Activated CD4-positive, alpha-beta T cell treated with anti-CD3 and anti-CD28 coated beads for 48 hours (primary cell): ENCODE data around the gene VDR.
"Not testable (repeated sequence)": the region's sequence is repeated elsewhere in the genome, so short reads cannot be mapped to it uniquely, and the experiment has no call there.

Experiments
- DNase-seq: peaks from one replicate; pipeline ENCODE4 v3.0.0-alpha.2; 2020

Gene VDR

DNA sequence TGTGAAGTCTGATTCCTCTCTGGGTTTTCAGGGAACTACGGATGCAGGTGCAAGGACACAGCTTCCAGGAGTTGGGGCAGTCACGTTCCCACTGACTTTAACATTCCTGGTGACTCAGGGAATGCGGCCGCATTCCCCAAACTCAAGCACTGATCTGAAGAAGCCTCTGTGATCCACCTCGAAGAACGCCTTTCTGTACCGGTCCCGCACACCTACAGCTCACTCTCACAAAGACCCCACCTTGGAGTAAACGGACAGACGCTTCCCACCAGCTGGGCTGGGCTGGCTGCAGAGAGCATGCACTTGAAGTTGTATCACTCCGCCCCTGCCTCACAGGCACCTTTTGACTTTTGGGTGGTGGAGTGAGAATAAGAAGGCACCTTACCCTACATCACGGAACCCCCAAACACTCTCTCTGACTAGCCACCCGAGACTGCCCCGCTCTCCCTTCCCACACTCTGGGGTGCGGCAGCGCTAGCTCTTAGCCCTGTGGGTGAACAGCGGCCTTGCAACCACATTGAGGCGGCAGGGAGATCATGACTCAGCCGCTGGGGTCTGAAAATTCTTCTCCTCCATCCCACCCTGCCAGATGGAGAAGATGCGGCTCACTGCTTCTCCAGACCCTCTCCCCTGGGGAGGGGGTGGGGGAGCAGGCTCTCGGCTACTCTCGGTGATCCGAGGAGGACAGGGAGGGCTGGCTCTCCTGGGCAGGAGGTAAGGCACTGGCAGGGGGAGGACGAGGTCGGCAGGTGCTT is 61.4 kb downstream of the VDR start:
- DNase-seq, result no peak

DNA sequence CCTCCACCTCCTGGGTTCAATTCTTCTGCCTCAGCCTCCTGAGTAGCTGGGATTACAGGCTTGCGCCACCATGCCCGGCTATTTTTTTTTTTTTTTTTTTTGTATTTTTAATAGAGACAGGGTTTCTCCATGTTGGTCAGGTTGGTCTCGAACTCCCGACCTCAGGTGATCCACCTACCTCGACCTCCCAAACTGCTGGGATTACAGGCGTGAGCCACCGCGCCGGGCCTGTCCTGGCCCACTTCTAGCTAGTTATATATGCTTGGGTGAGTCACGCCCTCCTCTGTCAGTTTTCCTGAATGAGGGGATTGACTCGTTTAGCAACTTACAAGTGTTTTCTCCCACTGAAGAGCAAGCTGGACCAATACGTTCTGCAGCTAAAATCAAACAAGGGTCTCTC is 62.3 kb downstream of the VDR start:
- not testable (repeated sequence) for DNase-seq

DNA sequence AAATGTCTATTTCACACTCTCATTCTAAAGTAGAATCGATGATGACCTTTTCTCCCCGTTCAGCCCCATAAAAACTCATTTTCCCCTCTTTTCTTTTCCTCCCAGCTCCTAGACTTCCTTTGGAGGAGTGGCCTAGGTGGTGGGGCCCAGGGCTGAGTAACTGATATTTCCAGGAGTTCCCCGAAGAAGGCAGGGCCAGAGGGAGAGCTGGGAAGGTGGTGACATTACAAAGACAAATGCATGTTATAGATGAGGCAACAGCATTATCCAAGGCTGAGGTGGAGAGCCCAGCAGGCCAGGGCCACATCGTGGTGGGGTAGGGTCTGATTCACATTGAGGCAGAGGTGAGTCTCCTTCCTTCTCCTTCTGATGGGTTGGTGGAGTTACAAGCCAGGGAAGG is 62.9 kb downstream of the VDR start:
- no peak for DNase-seq

DNA sequence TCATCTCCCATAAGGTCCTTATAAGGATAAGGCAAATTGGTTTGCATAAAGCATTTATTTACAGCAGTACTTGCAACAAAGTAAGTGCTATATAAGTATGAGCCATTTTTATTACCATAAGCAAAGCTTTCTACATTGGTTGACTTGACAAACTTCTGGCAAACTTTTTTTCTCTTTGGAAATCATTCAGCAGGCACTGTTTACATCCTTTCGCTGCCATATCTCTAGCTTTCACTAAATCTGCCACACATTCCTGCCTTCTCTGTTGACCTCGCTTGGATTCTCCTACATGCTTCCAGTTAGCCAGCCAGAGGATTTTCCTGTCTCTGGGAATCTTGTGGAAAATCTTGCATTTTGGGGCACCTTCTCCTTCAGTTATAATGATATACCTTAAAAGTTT is 63.3 kb downstream of the VDR start:
- no peak for DNase-seq

DNA sequence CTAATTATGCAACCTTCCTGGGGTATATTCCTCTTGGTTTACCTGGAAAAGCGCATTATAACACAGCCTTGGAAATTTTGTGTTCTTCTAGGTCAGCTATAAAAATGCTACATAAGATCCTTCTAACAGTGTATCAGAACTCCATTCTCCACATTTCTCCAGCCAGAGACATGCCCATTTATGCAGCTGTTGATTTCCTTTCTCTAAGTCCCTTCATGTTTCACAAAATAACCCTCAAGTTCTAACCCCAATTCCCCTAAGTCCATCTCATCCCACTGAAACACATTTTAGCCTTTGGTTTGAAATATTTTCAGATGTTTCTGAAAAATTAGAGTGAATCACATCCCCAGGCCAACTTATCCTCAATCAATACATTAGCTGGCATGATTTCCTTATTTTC is 64.2 kb downstream of the VDR start:
- DNase-seq, result no peak

DNA sequence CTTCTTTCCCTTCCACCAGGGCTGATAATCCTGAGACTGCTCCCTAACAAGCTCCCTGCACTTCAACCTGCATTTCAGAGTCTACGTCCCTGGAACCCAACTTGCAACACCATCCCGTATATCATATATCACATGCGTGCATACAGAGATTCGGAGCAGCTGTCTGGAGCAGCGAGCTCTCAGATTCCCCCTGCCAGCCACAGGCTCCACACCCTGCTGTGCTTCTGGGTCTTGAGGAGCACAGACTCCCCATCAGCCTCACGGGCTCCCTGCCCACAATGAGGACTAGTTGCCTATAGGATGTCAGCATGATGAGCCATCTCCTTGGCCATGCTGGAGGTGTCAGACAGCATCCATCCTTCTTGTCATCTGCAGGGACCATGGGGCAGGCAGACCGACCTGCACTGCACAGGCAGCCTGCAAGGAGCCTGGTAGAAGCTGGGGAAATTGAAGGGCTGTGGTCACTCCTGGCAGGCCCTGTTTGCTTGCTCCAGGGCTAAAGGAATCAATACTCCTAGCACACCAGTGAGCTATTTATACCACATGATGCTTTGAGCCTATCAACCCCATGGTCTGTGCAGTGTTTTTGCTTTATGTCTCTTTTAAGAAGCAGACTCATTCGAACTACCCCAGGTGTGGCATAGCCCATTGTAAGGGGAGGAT is 65.4 kb downstream of the VDR start:
- no peak for DNase-seq

DNA sequence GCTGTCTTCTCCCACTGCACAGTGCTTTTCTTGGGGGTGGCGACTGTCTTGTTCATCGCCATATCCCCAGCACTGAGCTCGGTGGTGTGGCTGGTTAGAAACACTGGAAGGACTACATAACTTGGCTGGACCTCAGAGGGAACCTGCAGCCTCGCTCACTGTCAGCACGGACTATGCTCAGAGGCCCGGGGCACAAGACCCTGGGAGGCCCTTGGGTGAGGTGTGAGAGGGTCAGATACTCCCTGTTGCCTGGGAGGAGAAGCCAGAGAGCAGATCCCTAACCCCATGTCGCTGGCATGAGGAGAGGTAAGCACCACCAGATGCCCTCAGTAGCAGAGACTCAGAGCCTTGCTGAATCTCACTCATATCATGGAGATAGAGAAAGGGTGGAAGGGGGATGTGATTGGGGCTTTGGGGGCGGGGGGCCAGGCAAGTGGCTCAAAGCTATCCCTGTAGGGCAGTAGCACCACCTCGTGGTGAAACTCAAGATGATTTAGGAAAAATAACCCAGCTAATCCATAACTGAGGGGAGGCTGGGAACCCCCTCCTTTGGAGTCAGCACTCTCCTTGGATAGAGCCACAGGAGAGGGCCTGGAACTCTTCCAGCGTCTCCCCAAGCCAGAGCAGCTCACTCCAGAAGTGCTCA is 66.4 kb downstream of the VDR start:
- peak; percentile 53 for DNase-seq

DNA sequence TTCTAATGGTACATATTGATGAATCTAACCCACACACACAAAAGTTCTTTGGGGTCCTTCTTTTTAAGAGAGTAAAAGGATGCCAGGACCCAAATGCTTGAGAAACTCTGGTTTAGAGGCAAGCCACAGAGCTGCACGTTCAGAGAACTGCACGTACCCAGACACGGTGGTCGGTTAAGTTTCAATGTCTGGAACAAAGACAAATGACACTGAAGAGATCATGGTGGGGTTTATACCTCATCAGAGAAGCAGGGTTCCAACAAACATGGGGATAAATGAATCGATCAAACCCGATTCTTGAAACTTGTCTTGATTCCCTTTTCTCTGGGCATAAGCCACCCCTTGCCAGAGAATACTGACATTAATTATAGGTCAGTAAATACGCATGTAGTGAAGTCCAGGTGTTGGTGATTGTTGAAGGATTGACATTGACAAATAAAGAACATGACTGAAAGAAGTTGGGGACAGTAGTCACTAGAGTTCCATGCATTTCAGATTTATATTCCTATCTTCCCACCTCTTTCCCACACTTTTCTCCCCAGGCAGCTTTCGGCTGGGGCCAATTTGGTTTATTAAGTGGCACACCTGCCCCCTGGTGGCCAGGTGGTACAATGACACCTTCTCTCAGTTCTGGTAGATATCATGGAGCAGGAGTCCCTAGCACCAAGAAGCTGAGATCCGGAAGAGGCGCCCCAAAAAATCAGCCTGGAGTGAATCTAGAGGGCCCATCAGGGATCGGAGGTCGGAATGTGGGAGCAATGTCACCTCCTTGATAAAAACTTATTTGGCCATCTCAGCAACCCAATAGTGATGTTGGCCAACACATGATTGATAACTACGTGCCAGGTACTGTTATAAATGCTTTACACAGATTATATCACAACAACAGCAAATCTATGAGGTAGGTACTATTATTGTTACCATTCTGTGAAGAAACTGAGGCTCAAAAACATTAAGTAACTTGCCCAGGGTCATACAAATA is 67.3 kb downstream of the VDR start:
- DNase-seq, result peak; percentile 69

DNA sequence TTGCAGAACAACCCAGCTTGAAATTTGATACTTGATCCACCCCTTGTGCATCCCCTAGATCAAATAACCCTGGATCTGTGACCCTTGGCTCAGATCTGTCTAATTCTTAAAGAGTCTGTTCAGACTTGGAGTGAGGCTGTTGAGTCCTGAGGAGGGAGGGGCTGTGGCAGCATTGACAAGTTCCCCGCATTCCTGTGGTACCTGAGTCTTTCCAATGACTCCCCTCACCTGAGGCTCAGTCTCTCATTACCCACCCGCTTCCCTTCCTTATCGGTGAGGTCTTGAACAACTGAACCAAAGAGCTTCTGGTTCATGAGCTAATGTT is 69.0 kb downstream of the VDR start:
- DNase-seq, result no peak

DNA sequence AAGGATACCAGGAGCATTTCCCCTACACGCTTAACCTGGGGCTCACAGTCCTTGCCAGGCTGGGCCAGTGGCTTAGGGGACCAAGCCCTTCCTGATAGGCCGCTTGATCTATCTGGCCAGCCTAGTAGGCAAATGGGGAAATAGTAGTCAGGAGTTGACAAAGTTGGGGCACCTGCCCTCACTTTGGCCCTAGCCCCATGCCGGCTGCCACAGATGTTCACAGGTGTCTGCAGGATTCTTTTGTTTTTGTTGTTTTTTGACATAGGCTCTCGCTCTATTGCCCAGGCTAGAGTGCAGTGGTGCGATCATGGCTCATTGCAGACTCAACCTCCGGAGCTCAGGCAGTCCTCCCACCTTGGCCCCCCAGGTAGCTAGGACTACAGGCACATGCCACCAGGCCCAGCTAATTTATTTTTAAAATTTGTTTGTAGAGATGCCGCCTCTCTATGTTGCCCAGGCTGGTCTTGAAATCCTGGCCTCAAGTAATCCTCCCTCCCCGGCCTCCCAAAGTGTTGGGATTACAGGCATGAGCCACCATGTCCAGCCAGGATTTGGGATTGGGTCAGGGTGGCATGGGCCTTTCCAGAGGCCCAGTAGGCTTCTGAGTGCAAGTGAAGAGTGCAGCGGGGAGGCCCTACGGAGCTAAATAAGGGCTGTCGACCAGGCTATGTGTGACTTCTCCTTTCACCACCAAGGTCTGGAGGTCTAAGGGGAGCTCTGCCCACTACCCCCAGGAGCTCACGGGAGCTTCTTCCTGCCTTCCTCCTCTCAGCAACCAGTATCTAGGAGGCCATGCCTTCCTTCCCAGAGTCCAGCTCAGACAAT is 69.6 kb downstream of the VDR start:
- no peak for DNase-seq

DNA sequence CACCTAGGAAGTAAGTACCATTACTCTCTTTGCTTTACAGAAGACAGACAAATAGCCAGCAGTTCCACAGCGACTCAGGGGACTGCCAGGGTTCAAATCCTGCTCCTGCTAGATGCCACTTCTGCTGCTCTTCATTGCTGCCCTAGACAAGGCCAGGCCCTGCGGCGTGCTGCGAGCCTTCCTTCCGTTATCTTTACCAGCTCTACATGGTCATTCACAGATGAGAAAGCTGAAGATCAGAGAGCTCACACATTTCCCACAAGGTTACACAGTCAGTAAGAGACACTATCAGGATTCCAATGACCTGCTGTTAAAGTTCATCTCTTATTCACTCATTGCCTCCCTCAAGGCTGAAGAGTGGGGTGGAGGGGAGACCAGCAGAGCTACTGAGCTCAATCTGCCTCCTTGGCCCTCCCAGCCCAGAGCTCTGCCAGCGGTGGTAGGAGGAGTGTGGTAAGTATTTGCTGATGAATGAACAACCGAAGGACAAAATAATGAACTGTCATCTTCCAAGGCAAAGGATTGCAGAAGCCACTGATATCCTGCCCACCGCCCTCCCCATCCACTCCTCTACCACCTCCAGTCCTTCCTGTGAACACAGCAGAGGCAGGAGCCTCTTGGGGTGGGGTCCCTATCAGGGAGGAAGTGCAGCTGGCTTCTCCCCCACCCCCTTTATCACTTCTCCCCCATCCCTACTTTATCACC is 70.4 kb downstream of the VDR start:
- peak; percentile 44 for DNase-seq

DNA sequence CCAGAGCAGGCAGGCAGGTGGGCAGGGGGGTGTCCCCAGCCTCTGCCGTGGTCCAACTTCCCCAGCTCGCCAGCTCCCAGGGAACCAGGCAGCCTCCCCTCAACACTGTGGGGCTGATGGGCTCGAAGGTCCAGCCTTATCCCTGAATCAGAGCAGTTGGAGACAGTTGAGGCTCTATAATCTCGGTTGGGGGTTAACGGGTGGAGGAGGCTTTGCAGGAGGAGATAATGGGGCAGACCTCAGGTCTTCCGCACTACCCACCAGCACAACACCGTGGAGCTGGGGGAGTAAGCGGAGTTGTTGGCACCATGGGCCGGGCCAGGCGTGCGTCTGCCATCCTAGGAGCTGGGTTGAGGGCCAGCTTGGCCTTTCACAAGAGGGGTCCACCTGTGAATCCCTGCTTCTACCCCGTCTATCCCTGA is 71.2 kb downstream of the VDR start:
- no peak for DNase-seq

DNA sequence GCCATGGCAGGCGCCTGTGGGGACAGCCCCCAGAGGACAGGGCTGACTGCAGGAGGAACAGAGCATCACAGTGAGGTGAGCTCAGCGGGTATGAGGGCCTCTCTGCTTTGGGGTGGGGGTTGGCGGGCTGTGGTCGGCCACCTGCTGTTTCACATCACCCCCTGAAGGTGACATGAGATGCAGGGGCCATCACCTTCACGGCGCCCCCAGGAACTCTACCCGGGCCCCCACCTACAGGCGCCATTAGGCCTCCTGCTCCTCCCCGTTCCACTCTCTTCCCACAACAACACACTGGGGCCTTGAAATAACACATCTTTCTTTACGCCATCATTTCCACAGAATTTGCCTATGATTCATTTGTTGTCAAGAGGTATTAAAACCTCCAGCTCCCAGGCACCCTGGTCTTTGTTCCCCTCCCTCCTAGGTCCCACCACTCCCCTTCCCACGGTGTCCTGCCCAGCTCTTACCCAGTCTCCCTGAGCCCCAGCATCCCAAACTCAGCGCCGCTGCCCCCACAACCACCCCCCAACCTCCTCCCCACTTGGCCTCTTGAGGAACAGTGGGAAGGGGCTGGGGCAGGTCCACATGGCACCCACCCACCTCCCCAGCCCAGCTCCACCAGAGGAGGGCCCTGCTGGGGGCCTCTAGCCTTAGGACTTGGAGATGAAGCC is 72.4 kb downstream of the VDR start:
- DNase-seq, result peak; percentile 88

DNA sequence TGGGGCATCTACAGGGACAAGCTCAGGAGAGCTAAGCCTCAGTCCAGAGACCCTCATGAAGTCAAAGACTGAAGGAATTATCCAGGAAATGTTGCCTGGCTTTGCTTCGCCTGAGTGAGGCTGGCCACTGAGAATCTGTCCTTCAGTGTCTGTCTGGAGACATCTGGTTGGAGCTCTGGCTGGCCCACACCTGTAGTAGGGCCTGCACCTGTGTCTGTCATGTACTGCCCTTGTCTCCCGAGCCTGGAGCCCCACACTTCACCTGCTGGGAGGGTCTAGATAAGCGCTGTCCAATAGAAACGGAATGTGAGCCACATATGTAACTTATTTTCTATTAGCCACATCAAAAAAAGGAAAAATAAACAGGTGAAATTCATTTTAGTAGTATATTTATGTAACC is 75.2 kb downstream of the VDR start:
- DNase-seq, result no peak

DNA sequence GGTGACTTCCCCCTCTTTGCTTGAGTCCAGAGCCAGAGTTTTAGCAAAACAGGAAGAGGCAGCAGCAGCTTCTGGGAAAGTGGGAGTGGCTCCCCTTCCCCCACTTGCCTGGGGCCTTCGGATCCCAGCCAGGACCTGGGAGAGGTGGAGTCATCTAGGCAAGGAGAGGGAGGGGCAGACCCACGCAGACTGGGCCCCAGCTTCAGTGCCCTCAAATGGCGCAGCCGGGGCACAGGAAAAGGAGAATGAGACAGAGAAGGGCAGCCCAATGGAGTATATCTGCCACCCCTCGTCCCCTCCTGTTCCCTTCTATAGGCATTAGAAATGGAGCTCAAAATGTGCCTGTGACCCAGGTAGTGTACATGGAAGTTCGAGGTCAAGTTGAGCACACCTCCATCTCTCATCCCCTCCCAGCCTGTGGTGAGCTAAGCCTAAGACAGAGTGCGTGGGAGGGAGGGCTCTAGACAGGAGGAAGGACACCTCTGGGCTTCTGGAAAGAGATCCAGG is 75.8 kb downstream of the VDR start:
- peak; percentile 43 for DNase-seq

DNA sequence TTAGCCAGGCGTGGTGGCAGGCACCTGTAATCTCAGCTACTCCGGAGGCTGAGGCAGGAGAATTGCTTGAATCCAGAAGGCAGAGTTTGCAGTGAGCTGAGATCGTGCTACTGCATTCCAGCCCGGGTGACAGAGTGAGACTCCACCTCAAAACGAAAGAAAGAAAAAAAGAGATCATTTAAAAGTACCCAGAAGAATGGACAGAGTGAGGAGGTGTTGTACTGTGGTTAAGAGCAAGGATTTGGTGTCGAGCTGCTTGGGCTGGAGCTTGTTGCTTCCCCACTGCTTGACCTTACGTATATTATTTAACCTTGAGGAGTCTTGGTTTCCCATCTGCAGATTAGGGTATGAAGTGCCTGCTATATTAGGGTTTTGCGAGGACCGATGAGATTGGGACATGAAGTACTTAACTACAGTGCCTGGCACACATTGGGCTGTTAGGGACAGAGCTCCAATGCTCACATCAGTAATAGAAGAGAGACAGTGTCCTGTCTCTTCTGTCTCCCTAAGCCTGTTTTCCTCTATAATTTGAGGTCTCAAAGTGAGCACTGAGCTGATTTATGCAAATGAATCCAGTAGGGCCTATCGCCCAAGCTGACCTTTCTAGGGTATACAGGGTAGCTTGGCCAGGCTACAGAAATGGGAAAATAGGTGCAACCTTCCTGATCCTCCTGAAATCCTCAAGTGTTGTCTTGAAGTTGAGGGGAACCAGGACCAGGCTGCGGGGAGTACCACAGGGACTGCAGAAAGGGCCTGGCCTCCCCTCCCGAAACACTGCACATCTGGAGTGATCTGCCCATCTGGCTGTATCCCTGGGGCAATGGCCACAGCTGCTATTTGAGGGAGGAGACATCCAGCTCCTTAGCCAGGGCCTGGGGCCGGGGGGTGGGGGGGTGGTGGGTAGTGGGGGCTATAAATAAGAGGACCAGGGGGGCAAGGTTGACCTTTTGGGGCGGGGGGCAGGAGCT is 76.5 kb downstream of the VDR start:
- DNase-seq, result no peak

DNA sequence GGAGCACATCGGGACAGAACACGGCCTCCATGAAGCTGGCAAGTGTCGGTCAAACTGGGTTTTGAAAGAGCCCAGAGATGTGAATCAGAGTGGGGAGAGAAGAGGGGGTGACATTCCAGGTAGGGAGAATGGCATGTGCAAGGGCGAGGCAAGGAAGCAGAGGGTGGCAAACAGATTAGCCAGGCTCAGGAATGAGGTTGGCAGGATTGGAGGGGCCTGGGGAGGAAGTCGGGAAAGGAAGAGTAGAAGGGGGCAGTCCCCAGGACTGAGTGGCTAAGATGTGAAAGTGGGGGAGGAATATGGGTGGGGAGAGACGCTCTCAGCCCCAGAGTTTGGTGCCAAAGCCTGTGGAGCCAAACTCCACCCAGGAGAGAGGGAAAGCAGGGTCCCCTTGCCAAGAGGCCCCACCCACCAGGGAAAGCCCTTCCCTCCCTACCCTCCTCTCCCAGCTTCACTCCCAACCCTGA is 79.6 kb downstream of the VDR start:
- no peak for DNase-seq

DNA sequence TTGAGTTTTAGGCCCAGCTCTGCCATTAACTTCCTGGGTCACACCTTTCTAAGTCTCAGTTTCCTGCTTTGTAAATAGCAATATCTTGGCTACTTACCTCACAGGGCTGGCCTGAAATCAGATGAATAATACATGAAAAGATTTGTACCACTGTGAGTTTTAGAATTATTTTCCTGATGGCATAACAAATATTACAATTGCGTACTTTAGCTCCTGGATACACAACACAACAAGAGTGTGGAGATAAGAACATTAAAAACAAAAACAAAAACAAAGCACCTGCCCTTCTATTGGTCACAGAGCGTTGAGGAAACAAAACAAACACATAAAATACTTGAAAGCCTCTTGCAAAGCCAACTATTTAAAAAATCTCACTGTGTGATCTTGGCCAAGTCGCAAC is 80.2 kb downstream of the VDR start:
- DNase-seq, result no peak

DNA sequence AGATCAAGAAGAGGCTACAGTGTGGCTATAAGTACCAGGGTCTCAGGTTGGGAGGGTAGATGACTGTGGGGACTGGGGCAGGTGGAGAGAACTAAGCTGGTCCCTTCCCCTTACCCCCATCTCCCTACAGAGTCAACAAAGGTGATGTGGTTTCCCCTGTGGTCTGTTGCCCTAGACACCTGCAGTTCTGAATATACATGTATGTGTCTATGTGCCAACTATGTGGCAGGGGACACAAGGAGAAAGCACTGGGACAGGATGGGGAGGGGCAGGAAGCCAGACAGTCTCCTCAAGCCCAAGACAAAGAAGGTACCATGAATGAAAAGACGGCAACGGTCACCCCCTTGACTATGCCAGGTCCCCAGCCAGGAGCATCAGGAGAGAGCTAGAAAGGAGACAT is 80.6 kb downstream of the VDR start:
- DNase-seq, result no peak
